Fibroblast of lung (primary cell): ENCODE data around the gene UBR7.

Experiments
- CTCF ChIP-seq, 2 donors: IDR thresholded peaks in 1 of 2; conservative IDR thresholded peaks in 1 of 2; 1 replicate in 1 of 2; 2 replicates in 1 of 2; pipeline ENCODE4 v1.5.1; 2011 to 2012; ENCODE audit warnings: low read length in 2 of 2, control low read depth in 1 of 2, inconsistent platforms in 1 of 2, low read depth in 1 of 2, mild to moderate bottlenecking in 1 of 2
- EZH2 ChIP-seq: IDR thresholded peaks from 2 replicates; pipeline ENCODE4 v1.5.1; 2012; ENCODE audit warnings: low read length, control low read depth, mild to moderate bottlenecking; ENCODE audit errors: missing control alignments

GRCh38 chr14:93274055-93274806 is 67.2 kb downstream of the UBR7 start:
- no peak for TF ChIP-seq CTCF (conservative IDR thresholded peaks at IDR 0.05 in 1 of 2, IDR thresholded peaks at IDR 0.05 in 1 of 2; ENCODE audit: low read depth in 1 of 2, low read length in 2 of 2)
- TF ChIP-seq EZH2 = no peak
